Nephron progenitor cell (in vitro differentiated cells): ENCODE data around the gene DRC7.
A peak's percentile ranks its signal among the peaks of the same experiment; 100 is the strongest.

Experiments used
- DNase-seq: peaks from one replicate; pipeline ENCODE4 v3.0.0; 2021
- H3K27ac Mint-ChIP-seq: 2 replicates; pipeline ENCODE4 v1.8.0; 2021; ENCODE audit warnings: mild to moderate bottlenecking, moderate library complexity, mixed read lengths
- H3K27me3 Mint-ChIP-seq: 2 replicates; pipeline ENCODE4 v1.8.0; 2021; ENCODE audit warnings: mild to moderate bottlenecking, low read depth, mixed read lengths; ENCODE audit not compliant: poor library complexity
- H3K36me3 Mint-ChIP-seq: 2 replicates; pipeline ENCODE4 v1.8.0; 2021; ENCODE audit warnings: low read depth, mixed read lengths
- H3K4me1 Mint-ChIP-seq: 2 replicates; pipeline ENCODE4 v1.8.0; 2021; ENCODE audit warnings: mixed read lengths
- H3K4me3 Mint-ChIP-seq: 2 replicates; pipeline ENCODE4 v1.8.0; 2021; ENCODE audit warnings: mild to moderate bottlenecking, moderate library complexity, mixed read lengths
- H3K9me3 Mint-ChIP-seq: 2 replicates; pipeline ENCODE4 v1.8.0; 2021; ENCODE audit warnings: mild to moderate bottlenecking, moderate library complexity, mixed read lengths
- CTCF ChIP-seq: fragments of 200-600 bp; sonication (generic); IDR thresholded peaks from 2 replicates; pipeline ENCODE4 v1.5.0; 2021; ENCODE audit warnings: antibody characterized with exemption

The DRC7 gene

GRCh38 chr16:57698812-57699405 is 4.3 kb downstream of the DRC7 start:
- no peak for TF ChIP-seq CTCF
- no peak for DNase-seq
- Mint-ChIP-seq H3K27ac (no peak overlapping the region), H3K36me3 (no peaks in the 10 kb centered on the region), H3K27me3 (peaks cover 9% of the 10 kb centered on the region), H3K9me3 (no peaks in the 10 kb centered on the region), H3K4me1 (peaks cover 42% of the 10 kb centered on the region), H3K4me3 (no peak overlapping the region)

- Mint-ChIP-seq H3K4me3 (no peak overlapping the region), H3K4me1 (peaks cover 43% of the 10 kb centered on the region), H3K36me3 (no peaks in the 10 kb centered on the region), H3K27ac (no peak overlapping the region), H3K27me3 (peaks cover 11% of the 10 kb centered on the region), H3K9me3 (no peaks in the 10 kb centered on the region)
- DNase-seq: no peak
- TF ChIP-seq CTCF: no peak
These were observed 4.9 kb downstream of the DRC7 start for GRCh38 chr16:57699481-57699880.

GRCh38 chr16:57699899-57700298 is 5.3 kb downstream of the DRC7 start:
- no peak overlapping the region for H3K4me3 Mint-ChIP-seq
- no peak for TF ChIP-seq CTCF

GRCh38 chr16:57700781-57701551 is 6.4 kb downstream of the DRC7 start:
- no peaks in the 10 kb centered on the region for H3K9me3 Mint-ChIP-seq
- H3K36me3 Mint-ChIP-seq: no peaks in the 10 kb centered on the region
- H3K27ac Mint-ChIP-seq: peak overlapping the region; percentile 78
- H3K27me3 Mint-ChIP-seq: peaks cover 15% of the 10 kb centered on the region
- H3K4me1 Mint-ChIP-seq: peaks cover 34% of the 10 kb centered on the region
- H3K4me3 Mint-ChIP-seq: no peak overlapping the region
- TF ChIP-seq CTCF: no peak
- no peak for DNase-seq

More at GRCh38 chr16:57699899-57700298, 5.3 kb downstream of the DRC7 start:
- peaks cover 14% of the 10 kb centered on the region for H3K27me3 Mint-ChIP-seq
- H3K27ac Mint-ChIP-seq: no peak overlapping the region
- H3K9me3 Mint-ChIP-seq: no peaks in the 10 kb centered on the region
- H3K4me1 Mint-ChIP-seq: peaks cover 40% of the 10 kb centered on the region
- DNase-seq: no peak
- H3K36me3 Mint-ChIP-seq: no peaks in the 10 kb centered on the region

- Mint-ChIP-seq H3K27ac (peak overlapping the region; percentile 97), H3K4me3 (no peak overlapping the region), H3K36me3 (no peaks in the 10 kb centered on the region), H3K4me1 (peaks cover 34% of the 10 kb centered on the region), H3K9me3 (no peaks in the 10 kb centered on the region), H3K27me3 (peaks cover 22% of the 10 kb centered on the region)
- DNase-seq: peak; percentile 45
- no peak for TF ChIP-seq CTCF
These were observed 7.3 kb downstream of the DRC7 start for GRCh38 chr16:57701759-57702371.
